H1 (cell line): Measurements from ENCODE around the gene HDAC3. TPM values are rescaled to one million over a fixed set of nuclear protein-coding genes. Genes with fewer than 3 reads are reported as not detected.
A peak's percentile ranks its signal among the peaks of the same experiment; 100 is the strongest.

Experiments
- CTCF ChIA-PET: fragments of 300-600 bp; sonication (Branson Sonifier 250); formaldehyde crosslinking; loops from one replicate; lab custom pipeline; 2021; ENCODE audit not compliant: partially characterized antibody; lab: Charles Lee
- POLR2A ChIA-PET: fragments of 300-600 bp; sonication (Branson Sonifier 250); formaldehyde crosslinking; loops from one replicate; lab custom pipeline; 2021; ENCODE audit warnings: inconsistent platforms; ENCODE audit not compliant: partially characterized antibody; lab: Charles Lee
- DNase-seq, 2 experiments: peaks; one replicate each; pipeline versions ENCODE4 v3.0.0 to v3.0.0-alpha.2; 2010 to 2022; ENCODE audit warnings: low spot score in 2 of 2, low read depth in 1 of 2, mixed read lengths in 1 of 2
- FAIRE-seq: peaks from 2 replicates; lab custom pipeline; 2011; peaks lifted over from hg19 to GRCh38; lab: Jason Lieb, UNC
- H2AFZ ChIP-seq: 2 replicates; pipeline ENCODE4 v1.8.1; 2012; ENCODE audit warnings: low read length, inconsistent platforms
- H2AK5ac ChIP-seq: 2 replicates; pipeline ENCODE4 v1.6.1; 2013; ENCODE audit warnings: low read depth, low read length
- H2BK120ac ChIP-seq: replicated peaks from 2 replicates; pipeline ENCODE3; 2013; ENCODE audit warnings: low read depth, low read length, inconsistent platforms
- H2BK12ac ChIP-seq: 2 replicates; pipeline ENCODE4 v1.6.1; 2013; ENCODE audit warnings: low read depth, low read length
- H2BK15ac ChIP-seq: 2 replicates; pipeline ENCODE4 v1.6.1; 2013; ENCODE audit warnings: low read length
- H2BK20ac ChIP-seq: 2 replicates; pipeline ENCODE4 v1.6.1; 2013; ENCODE audit warnings: low read length
- H2BK5ac ChIP-seq: 2 replicates; pipeline ENCODE4 v1.6.1; 2013; ENCODE audit warnings: low read depth, low read length
- H3K14ac ChIP-seq: 2 replicates; pipeline ENCODE4 v1.6.1; 2013; ENCODE audit warnings: inconsistent platforms; ENCODE audit not compliant: insufficient read length
- H3K18ac ChIP-seq: 2 replicates; pipeline ENCODE4 v1.6.1; 2013; ENCODE audit warnings: low read length; ENCODE audit errors: extremely low read depth
- H3K23ac ChIP-seq: 2 replicates; pipeline ENCODE4 v1.6.1; 2013; ENCODE audit warnings: inconsistent platforms; ENCODE audit not compliant: insufficient read length
- H3K23me2 ChIP-seq: 2 replicates; pipeline ENCODE4 v1.6.1; 2013; ENCODE audit warnings: low read depth, low read length
- H3K27ac ChIP-seq: 2 replicates; pipeline ENCODE4 v1.6.1; 2011; ENCODE audit warnings: low read depth, low read length, inconsistent platforms
- H3K27me3 ChIP-seq, 4 experiments: replicated peaks in 1 of 4; 1 replicate in 1 of 4; 2 replicates in 3 of 4; pipeline versions ENCODE4 v1.6.1 to v1.8.1; 2011 to 2013; ENCODE audit warnings: low read length in 3 of 4, mild to moderate bottlenecking in 3 of 4, inconsistent platforms in 2 of 4, mixed read lengths in 2 of 4, moderate library complexity in 1 of 4; ENCODE audit not compliant: control insufficient read depth in 3 of 4, insufficient read depth in 3 of 4; ENCODE audit errors: extremely low read depth in 1 of 4
- H3K36me3 ChIP-seq, 4 experiments: 2 replicates each; pipeline versions ENCODE4 v1.6.1 to v1.8.1; 2011 to 2013; ENCODE audit warnings: mild to moderate bottlenecking in 4 of 4, low read length in 3 of 4, moderate library complexity in 2 of 4, control low read depth in 1 of 4, inconsistent platforms in 1 of 4; ENCODE audit not compliant: insufficient read depth in 4 of 4, control insufficient read depth in 2 of 4
- H3K4ac ChIP-seq: replicated peaks from 2 replicates; pipeline ENCODE3; 2013; ENCODE audit warnings: low read length, low read depth, mixed read lengths, inconsistent platforms; ENCODE audit not compliant: insufficient read length
- H3K4me1 ChIP-seq, 4 experiments: replicated peaks in 1 of 4; 1 replicate in 1 of 4; 2 replicates in 3 of 4; pipeline versions ENCODE4 v1.6.1 to v1.8.1; 2011 to 2013; ENCODE audit warnings: low read length in 3 of 4, inconsistent platforms in 2 of 4, mixed read lengths in 1 of 4; ENCODE audit not compliant: insufficient read depth in 4 of 4, control insufficient read depth in 3 of 4
- H3K4me2 ChIP-seq, 2 experiments: 2 replicates each; pipeline versions ENCODE4 v1.6.1 to v1.8.1; 2011 to 2013; ENCODE audit warnings: low read depth in 2 of 2, low read length in 2 of 2, control low read depth in 1 of 2, inconsistent platforms in 1 of 2, mild to moderate bottlenecking in 1 of 2; ENCODE audit not compliant: insufficient read depth in 1 of 2
- H3K4me3 ChIP-seq, 4 experiments: fragments of 200-600, 300-600 bp in 1 of 4; sonication (generic), shearing (Covaris generic), sonication (Bioruptor Twin) in 1 of 4; 2 replicates each; pipeline versions ENCODE4 v1.5.1 to v1.8.1; 2011 to 2016; ENCODE audit warnings: low read length in 4 of 4, low read depth in 3 of 4, control low read depth in 2 of 4, inconsistent platforms in 2 of 4, mild to moderate bottlenecking in 2 of 4, mixed read lengths in 1 of 4, moderate library complexity in 1 of 4; ENCODE audit not compliant: insufficient read depth in 2 of 4; ENCODE audit errors: extremely low read depth in 1 of 4
- H3K56ac ChIP-seq: replicated peaks from 2 replicates; pipeline ENCODE3; 2013; ENCODE audit warnings: low read depth, mild to moderate bottlenecking, mixed read lengths, low read length, inconsistent platforms; ENCODE audit not compliant: insufficient read length
- H3K79me1 ChIP-seq: 2 replicates; pipeline ENCODE4 v1.6.1; 2013; ENCODE audit warnings: low read depth, low read length, control low read depth
- H3K79me2 ChIP-seq, 2 experiments: 2 replicates each; pipeline versions ENCODE4 v1.6.1 to v1.8.1; 2012 to 2013; ENCODE audit warnings: low read length in 2 of 2, mild to moderate bottlenecking in 2 of 2, inconsistent platforms in 1 of 2; ENCODE audit not compliant: insufficient read depth in 2 of 2, control insufficient read depth in 1 of 2
- H3K9ac ChIP-seq, 4 experiments: replicated peaks in 1 of 4; 1 replicate in 1 of 4; 2 replicates in 3 of 4; pipeline versions ENCODE4 v1.6.1 to v1.8.1; 2011 to 2013; ENCODE audit warnings: low read depth in 3 of 4, low read length in 3 of 4, control low read depth in 2 of 4, mild to moderate bottlenecking in 2 of 4, moderate library complexity in 2 of 4, inconsistent platforms in 1 of 4; ENCODE audit errors: extremely low read depth in 1 of 4
- H3K9me3 ChIP-seq, 2 experiments: 2 replicates each; pipeline versions ENCODE4 v1.6.1 to v1.8.1; 2012 to 2013; ENCODE audit warnings: mild to moderate bottlenecking in 2 of 2, moderate library complexity in 2 of 2, control low read depth in 1 of 2, inconsistent platforms in 1 of 2, low read depth in 1 of 2, low read length in 1 of 2, mixed read lengths in 1 of 2; ENCODE audit not compliant: insufficient read depth in 2 of 2
- H4K20me1 ChIP-seq, 2 experiments: replicated peaks in 1 of 2; 2 replicates each; pipeline versions ENCODE3 to v1.8.1; 2011 to 2013; ENCODE audit warnings: inconsistent platforms in 2 of 2, low read length in 2 of 2, mild to moderate bottlenecking in 1 of 2; ENCODE audit not compliant: insufficient read depth in 2 of 2, control insufficient read depth in 1 of 2
- H4K5ac ChIP-seq: 2 replicates; pipeline ENCODE4 v1.6.1; 2013; ENCODE audit warnings: low read length, low read depth, mixed read lengths, inconsistent platforms; ENCODE audit not compliant: insufficient read length
- H4K8ac ChIP-seq: 2 replicates; pipeline ENCODE4 v1.8.0; 2013; ENCODE audit warnings: mild to moderate bottlenecking, moderate library complexity, low read length, inconsistent platforms; ENCODE audit not compliant: insufficient read depth; ENCODE audit errors: extremely low read depth
- H4K91ac ChIP-seq: replicated peaks from 2 replicates; pipeline ENCODE3; 2013; ENCODE audit warnings: low read length, mixed read lengths, inconsistent platforms; ENCODE audit not compliant: insufficient read length
- CTBP2 ChIP-seq: IDR thresholded peaks from 2 replicates; pipeline ENCODE4 v1.7.0; 2011; ENCODE audit warnings: borderline replicate concordance, mild to moderate bottlenecking, moderate library complexity, mixed read lengths, low read length; ENCODE audit not compliant: insufficient read depth, insufficient read length
- CTCF ChIP-seq, 3 experiments: IDR thresholded peaks; 1 replicate in 2 of 3; 2 replicates in 1 of 3; pipeline versions ENCODE4 v1.5.1 to v1.6.1; 2011; ENCODE audit warnings: low read length in 3 of 3, mild to moderate bottlenecking in 3 of 3, inconsistent platforms in 2 of 3, low read depth in 1 of 3, moderate library complexity in 1 of 3; ENCODE audit not compliant: insufficient read depth in 1 of 3; ENCODE audit errors: control extremely low read depth in 1 of 3
- EZH2 ChIP-seq: fragments of 200-600 bp; sonication (generic); IDR thresholded peaks from 2 replicates; pipeline ENCODE4 v1.7.1; 2012; ENCODE audit warnings: low read depth, mild to moderate bottlenecking, moderate library complexity, low read length, inconsistent platforms; ENCODE audit not compliant: severe bottlenecking
- HDAC6 ChIP-seq: IDR thresholded peaks from one replicate; pipeline ENCODE4 v1.7.1; 2012; ENCODE audit warnings: low read depth, mild to moderate bottlenecking, inconsistent platforms, low read length, moderate library complexity
- POU5F1 ChIP-seq: IDR thresholded peaks from 2 replicates; pipeline ENCODE4 v1.6.1; 2011; ENCODE audit warnings: low read depth, mild to moderate bottlenecking, low read length, moderate library complexity
- RBBP5 ChIP-seq: IDR thresholded peaks from 2 replicates; pipeline ENCODE4 v1.7.1; 2012; ENCODE audit warnings: low read depth, mild to moderate bottlenecking, inconsistent platforms, low read length, moderate library complexity, borderline replicate concordance
- RXRA ChIP-seq: IDR thresholded peaks from 2 replicates; pipeline ENCODE4 v1.6.1; 2011; ENCODE audit warnings: low read depth, mild to moderate bottlenecking, low read length, moderate library complexity; ENCODE audit not compliant: insufficient read depth
- SAP30 ChIP-seq: fragments of 300-600 bp; sonication (generic); IDR thresholded peaks from 2 replicates; pipeline ENCODE4 v1.7.1; 2012; ENCODE audit warnings: low read length, moderate library complexity, mild to moderate bottlenecking, inconsistent platforms; ENCODE audit not compliant: insufficient read depth, insufficient replicate concordance
- TAF1 ChIP-seq: IDR thresholded peaks from 2 replicates; pipeline ENCODE4 v1.6.1; 2011; ENCODE audit warnings: mild to moderate bottlenecking, low read depth, low read length
- TAF7 ChIP-seq: optimal IDR thresholded peaks from 2 replicates; pipeline ENCODE3; 2011; ENCODE audit warnings: low read depth, mild to moderate bottlenecking, inconsistent platforms, low read length, moderate library complexity, borderline replicate concordance
- WGBS, 2 experiments: shearing (Covaris generic) in 1 of 2; methylation state at CpG; one replicate each; pipeline versions ENCODE4 v1.1.6 to v1.1.7; 2013 to 2015; ENCODE audit warnings: low lambda C conversion rate in 2 of 2, mixed read lengths in 2 of 2, inconsistent platforms in 1 of 2, low coverage in 1 of 2, missing lambda C conversion rate in 1 of 2; ENCODE audit not compliant: insufficient replicate concordance in 2 of 2, insufficient coverage in 1 of 2, insufficient read length in 1 of 2; ENCODE audit errors: extremely low coverage in 1 of 2, missing lambda C conversion rate in 1 of 2; 5-methylcytosine and 5-hydroxymethylcytosine counted together
- polyA plus RNA-seq, 7 experiments: library from polyadenylated mRNA; depleted of rRNA in 3 of 7; stranded (reverse) in 5 of 7; unstranded in 2 of 7; fragments of >200 nt in 5 of 7; fragments of 200-250 nt in 2 of 7; gene quantifications; 1 replicate in 5 of 7; 2 replicates in 1 of 7; 4 replicates in 1 of 7; pipeline versions ENCODE4 v1.2.1 to v1.2.3, GENCODE V29; 2011 to 2013; ENCODE audit warnings: missing spikeins in 2 of 7, mixed read lengths in 2 of 7
- total RNA-seq: library from RNA; stranded (reverse); fragmentation: NEBNext Ultra II Directional; extraction: Animal tissue kit (Norgen Biotek cat#: 25700); gene quantifications from 2 replicates; pipeline ENCODE4 v1.2.1, GENCODE V29; 2021

The HDAC3 gene
- total and polyA plus RNA-seq, 2 of the 8 experiments (the other 6 are each of a cell fraction or from before 2014, with no cell fraction given), result 99.0 to 120 TPM

GRCh38 chr5:141635646-141636045 is 1.0 kb downstream of the HDAC3 start:
- peaks cover 0 to 11% (median 0%) of the 10 kb centered on the region in 4 experiments; a peak in 1 of 8 replicates for H3K36me3 ChIP-seq
- peak overlapping the region in 3 of 4 experiments; percentile 49 to 88 (median 85); a peak in 3 of 7 replicates for H3K9ac ChIP-seq
- H3K56ac ChIP-seq, result no peak overlapping the region
- H4K5ac ChIP-seq, result no peak overlapping the region
- H2BK12ac ChIP-seq, result no peak overlapping the region
- peaks cover 0 to 4% (median 0%) of the 10 kb centered on the region in 4 experiments; a peak in 1 of 7 replicates for H3K27me3 ChIP-seq
- no peak overlapping the region for H2AK5ac ChIP-seq
- H3K18ac ChIP-seq, result no peak overlapping the region
- H2BK15ac ChIP-seq, result no peak overlapping the region
- H3K27ac ChIP-seq, result no peak overlapping the region
- FAIRE-seq, result no peak
- H2BK120ac ChIP-seq, result no peak overlapping the region
- WGBS, 2 experiments, result 91% methylated on average over 7 of the region's 7 CpGs; no CpG with 5 or more reads in 1 of the 2 experiments
- H3K4me3 ChIP-seq, result peak overlapping the region; percentile 84 to 99 (median 98); a peak in 7 of 8 replicates
- peaks cover 14% of the 10 kb centered on the region for H3K23me2 ChIP-seq
- no peak overlapping the region for H3K14ac ChIP-seq
- CTCF ChIA-PET, result interaction anchor here (0.7 to 10.3 kb wide), 12 partner anchors 9 to 333 kb away, joined by 3 to 117 read pairs (median 3); partner anchors contain the start of genes DIAPH1, FCHSD1 and RNF14
- H3K79me2 ChIP-seq, result peaks cover 10 to 46% of the 10 kb centered on the region in 2 experiments
- peaks cover 12% of the 10 kb centered on the region for H3K79me1 ChIP-seq
- no peak overlapping the region for H4K8ac ChIP-seq
- H2AFZ ChIP-seq, result no peak overlapping the region
- POLR2A ChIA-PET, result interaction anchor here (0.6 to 6.8 kb wide), 9 partner anchors 10 to 305 kb away, joined by 3 to 96 read pairs (median 6); partner anchors contain the start of genes DIAPH1 and FCHSD1
- no peak overlapping the region for H2BK5ac ChIP-seq
- H4K91ac ChIP-seq, result no peak overlapping the region
- no peak overlapping the region for H3K4ac ChIP-seq
- H3K9me3 ChIP-seq, result no peaks in the 10 kb centered on the region
- no peak for DNase-seq
- peak overlapping the region; percentile 90 to 97 for H3K4me2 ChIP-seq
- H3K23ac ChIP-seq, result no peak overlapping the region
- H2BK20ac ChIP-seq, result no peak overlapping the region
- H4K20me1 ChIP-seq, result peaks cover 4 to 13% of the 10 kb centered on the region in 2 experiments
- H3K4me1 ChIP-seq, result peaks cover 0 to 5% (median 3%) of the 10 kb centered on the region in 4 experiments; a peak in 5 of 7 replicates
- TF ChIP-seq TAF1 (no peak), EZH2 (no peak), POU5F1 (no peak), HDAC6 (no peak), CTCF (IDR thresholded peaks at IDR 0.05; ENCODE audit: control extremely low read depth in 1 of 3, insufficient read depth in 1 of 3, low read depth in 1 of 3, low read length in 3 of 3) (no peak), RBBP5 (no peak), CTBP2 (no peak), TAF7 (no peak), SAP30 (no peak), RXRA (no peak)
